ENCODE data around the gene DEPDC5.

GRCh38 chr22:31812977-31813605 is 59.3 kb downstream of the DEPDC5 start:
- no peak for TF ChIP-seq CTCF (IDR thresholded peaks at IDR 0.05)
- TF ChIP-seq POLR2A (IDR thresholded peaks at IDR 0.05): no peak

Measured in Peyer's patch (tissue), 4 donors.